Endodermal cell (in vitro differentiated cells): Measurements from ENCODE around the gene WAPL. TPM values are rescaled to one million over a fixed set of nuclear protein-coding genes. Genes with fewer than 3 reads are reported as not detected.
A peak's percentile ranks its signal among the peaks of the same experiment; 100 is the strongest.

Experiments used
- DNase-seq: peaks from one replicate; pipeline ENCODE4 v3.0.0-alpha.2; 2017
- H3K27ac ChIP-seq: 2 replicates; pipeline ENCODE4 v1.5.1; 2013; ENCODE audit warnings: mild to moderate bottlenecking, low read depth, low read length, moderate library complexity
- H3K27me3 ChIP-seq: 2 replicates; pipeline ENCODE4 v1.6.1; 2013; ENCODE audit warnings: mild to moderate bottlenecking, low read length, moderate library complexity; ENCODE audit not compliant: insufficient read depth, control insufficient read depth, poor library complexity, severe bottlenecking
- H3K36me3 ChIP-seq: 2 replicates; pipeline ENCODE4 v1.7.0; 2013; ENCODE audit warnings: mild to moderate bottlenecking, low read length, moderate library complexity; ENCODE audit not compliant: control insufficient read depth, insufficient read depth
- H3K4me1 ChIP-seq: one replicate; pipeline ENCODE4 v1.7.0; 2013; ENCODE audit warnings: low read length; ENCODE audit not compliant: control insufficient read depth, insufficient read depth
- H3K4me3 ChIP-seq: 2 replicates; pipeline ENCODE4 v1.5.1; 2013; ENCODE audit warnings: mild to moderate bottlenecking, low read length, moderate library complexity
- H3K9ac ChIP-seq: 2 replicates; pipeline ENCODE4 v1.6.1; 2013; ENCODE audit warnings: mild to moderate bottlenecking, low read length, moderate library complexity; ENCODE audit not compliant: poor library complexity, severe bottlenecking; ENCODE audit errors: extremely low read depth
- H3K9me3 ChIP-seq: 2 replicates; pipeline ENCODE4 v1.6.1; 2013; ENCODE audit warnings: mild to moderate bottlenecking, low read length, moderate library complexity; ENCODE audit not compliant: control insufficient read depth
- H3K27ac Mint-ChIP-seq: 2 replicates; pipeline ENCODE4 v1.8.0; 2020; ENCODE audit warnings: mixed read lengths
- H3K27me3 Mint-ChIP-seq: 2 replicates; pipeline ENCODE4 v1.8.0; 2021; ENCODE audit warnings: mild to moderate bottlenecking, mixed read lengths; ENCODE audit not compliant: insufficient read depth
- H3K36me3 Mint-ChIP-seq: 2 replicates; pipeline ENCODE4 v1.8.0; 2020; ENCODE audit warnings: low read depth, mixed read lengths
- H3K4me1 Mint-ChIP-seq: 2 replicates; pipeline ENCODE4 v1.8.0; 2020; ENCODE audit warnings: mixed read lengths
- H3K4me3 Mint-ChIP-seq: 2 replicates; pipeline ENCODE4 v1.8.0; 2020; ENCODE audit warnings: mild to moderate bottlenecking, moderate library complexity, mixed read lengths
- H3K9me3 Mint-ChIP-seq: 2 replicates; pipeline ENCODE4 v1.8.0; 2020; ENCODE audit warnings: mild to moderate bottlenecking, mixed read lengths
- WGBS, 2 experiments: methylation state at CpG; one replicate each; pipeline versions ENCODE4 v1.1.5 to v1.1.7; 2013; ENCODE audit warnings: missing lambda C conversion rate in 2 of 2, mixed read lengths in 1 of 2; ENCODE audit not compliant: insufficient coverage in 1 of 2, insufficient read length in 1 of 2; 5-methylcytosine and 5-hydroxymethylcytosine counted together
- long read RNA-seq, 4 experiments: library from polyadenylated mRNA in 2 of 4; library from RNA in 1 of 4; library from capped mRNA in 1 of 4; stranded (forward) in 3 of 4; unstranded in 1 of 4; transcript quantifications; one replicate each; pipeline ENCODE4 v2.0.0, GENCODE V29; 2020 to 2021; ENCODE audit warnings: inconsistent platforms in 1 of 4
- polyA plus RNA-seq, 2 experiments: library from polyadenylated mRNA; stranded (reverse); fragments of 50-300 nt; gene quantifications; one replicate each; pipeline ENCODE4 v1.2.3, GENCODE V29; 2013
- total RNA-seq, 2 donors: library from RNA; stranded (reverse); fragmentation: NEBNext Ultra II Directional in 1 of 2; extraction: Animal tissue kit (Norgen Biotek cat#: 25700) in 1 of 2; gene quantifications; 2 replicates in 1 of 2; 3 replicates in 1 of 2; pipeline ENCODE4 v1.2.1, GENCODE V29; 2021
- TF ChIP-seq, protein P1 (sequence below): fragments of 200-600 bp; sonication (generic); conservative IDR thresholded peaks from 2 replicates; pipeline ENCODE4 v1.5.0; 2021; ENCODE audit warnings: antibody characterized with exemption, mild to moderate bottlenecking

Gene WAPL, protein sequence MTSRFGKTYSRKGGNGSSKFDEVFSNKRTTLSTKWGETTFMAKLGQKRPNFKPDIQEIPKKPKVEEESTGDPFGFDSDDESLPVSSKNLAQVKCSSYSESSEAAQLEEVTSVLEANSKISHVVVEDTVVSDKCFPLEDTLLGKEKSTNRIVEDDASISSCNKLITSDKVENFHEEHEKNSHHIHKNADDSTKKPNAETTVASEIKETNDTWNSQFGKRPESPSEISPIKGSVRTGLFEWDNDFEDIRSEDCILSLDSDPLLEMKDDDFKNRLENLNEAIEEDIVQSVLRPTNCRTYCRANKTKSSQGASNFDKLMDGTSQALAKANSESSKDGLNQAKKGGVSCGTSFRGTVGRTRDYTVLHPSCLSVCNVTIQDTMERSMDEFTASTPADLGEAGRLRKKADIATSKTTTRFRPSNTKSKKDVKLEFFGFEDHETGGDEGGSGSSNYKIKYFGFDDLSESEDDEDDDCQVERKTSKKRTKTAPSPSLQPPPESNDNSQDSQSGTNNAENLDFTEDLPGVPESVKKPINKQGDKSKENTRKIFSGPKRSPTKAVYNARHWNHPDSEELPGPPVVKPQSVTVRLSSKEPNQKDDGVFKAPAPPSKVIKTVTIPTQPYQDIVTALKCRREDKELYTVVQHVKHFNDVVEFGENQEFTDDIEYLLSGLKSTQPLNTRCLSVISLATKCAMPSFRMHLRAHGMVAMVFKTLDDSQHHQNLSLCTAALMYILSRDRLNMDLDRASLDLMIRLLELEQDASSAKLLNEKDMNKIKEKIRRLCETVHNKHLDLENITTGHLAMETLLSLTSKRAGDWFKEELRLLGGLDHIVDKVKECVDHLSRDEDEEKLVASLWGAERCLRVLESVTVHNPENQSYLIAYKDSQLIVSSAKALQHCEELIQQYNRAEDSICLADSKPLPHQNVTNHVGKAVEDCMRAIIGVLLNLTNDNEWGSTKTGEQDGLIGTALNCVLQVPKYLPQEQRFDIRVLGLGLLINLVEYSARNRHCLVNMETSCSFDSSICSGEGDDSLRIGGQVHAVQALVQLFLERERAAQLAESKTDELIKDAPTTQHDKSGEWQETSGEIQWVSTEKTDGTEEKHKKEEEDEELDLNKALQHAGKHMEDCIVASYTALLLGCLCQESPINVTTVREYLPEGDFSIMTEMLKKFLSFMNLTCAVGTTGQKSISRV (N-terminal part only)
- 10 to 100 TPM; 48.0 to 54.1 TPM for total RNA-seq
- 28.1 TPM for polyA plus RNA-seq (2013, experiment 1 of 2)
- polyA plus RNA-seq (2013, experiment 2 of 2) = 30.6 TPM
- long read RNA-seq, experiment 1, partial matches to known transcripts = 7 of 27 reads
- long read RNA-seq, experiment 1, other reads (novel, unspliced or antisense) = 20 of 27 reads
- long read RNA-seq, experiment 2, full-length matches to known transcripts = 112 of 151 reads
- long read RNA-seq, experiment 2, partial matches to known transcripts = 14 of 151 reads
- long read RNA-seq, experiment 2, other reads (novel, unspliced or antisense) = 25 of 151 reads
- long read RNA-seq, experiment 3, full-length matches to known transcripts = 9 of 102 reads
- long read RNA-seq, experiment 3, partial matches to known transcripts = 79 of 102 reads
- long read RNA-seq, experiment 3, other reads (novel, unspliced or antisense) = 14 of 102 reads
- long read RNA-seq, experiment 4, partial matches to known transcripts = 2 of 2 reads
- long read RNA-seq, experiment 4, other reads (novel, unspliced or antisense) = 0 of 2 reads

DNA sequence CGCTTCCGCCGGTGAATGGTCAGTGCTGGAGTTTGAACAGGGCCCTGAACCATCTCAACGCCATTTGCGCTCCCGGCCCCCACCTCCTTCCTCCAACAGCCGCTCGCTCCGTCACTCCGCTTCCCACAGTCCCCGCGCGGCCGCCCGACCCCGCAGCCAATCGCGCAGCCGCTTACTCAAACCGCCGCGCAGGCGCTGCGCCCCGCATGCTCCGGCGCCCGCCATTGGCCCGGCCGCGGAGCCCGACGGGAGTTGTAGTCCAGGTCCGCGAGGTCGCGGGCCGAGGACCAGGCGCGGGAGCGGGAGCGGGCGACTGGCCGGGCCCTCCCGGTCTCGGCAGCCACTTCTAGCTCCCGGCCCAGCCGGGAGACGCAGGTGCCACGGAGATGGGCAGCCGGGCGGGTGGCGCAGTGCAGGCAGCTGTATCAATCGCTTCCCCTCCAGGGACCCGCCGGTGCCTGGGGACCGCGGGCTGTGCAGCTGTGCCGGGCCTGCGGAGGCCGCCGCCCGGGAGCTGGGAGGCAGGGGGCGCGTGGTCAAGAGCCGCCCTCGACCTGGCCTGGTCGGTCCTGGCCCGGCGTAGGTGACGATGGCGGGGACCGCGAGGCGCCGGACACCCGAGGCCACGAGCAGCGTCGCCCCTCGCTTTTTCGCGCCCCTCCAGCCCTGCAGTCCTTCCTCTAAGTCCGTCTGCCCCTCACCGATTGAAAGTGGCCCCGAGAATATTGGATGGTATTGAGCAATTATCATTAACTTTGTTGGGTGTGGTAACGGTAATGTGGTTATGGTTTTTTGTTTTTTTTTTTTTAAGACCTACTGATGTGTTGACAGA, at the start of gene WAPL:
Gene WAPL (minus strand): TSS at position 115 of the 832 bp plus-strand sequence. CDS start 3,723 bp downstream, outside the sequence.
- Histone ChIP-seq H3K4me1 (no peaks in the 10 kb centered on the region), H3K27ac (peak within 1 kb of the TSS; percentile 69), H3K36me3 (peaks cover 15% of the 10 kb centered on the region), H3K9ac (peak within 1 kb of the TSS; percentile 84), H3K27me3 (no peaks in the 10 kb centered on the region), H3K4me3 (peak within 1 kb of the TSS; percentile 92), H3K9me3 (no peaks in the 10 kb centered on the region)
- DNase-seq = peak; percentile 98
- Mint-ChIP-seq H3K27me3 (no peaks in the 10 kb centered on the region), H3K27ac (peak within 1 kb of the TSS; percentile 97), H3K4me1 (peaks cover 16% of the 10 kb centered on the region), H3K36me3 (peaks cover 16% of the 10 kb centered on the region), H3K9me3 (no peaks in the 10 kb centered on the region), H3K4me3 (peak within 1 kb of the TSS; percentile 95)
- 0% methylated on average over 26 to 87 of the region's 87 CpGs for WGBS, 2 experiments
- TF ChIP-seq, protein P1, sequence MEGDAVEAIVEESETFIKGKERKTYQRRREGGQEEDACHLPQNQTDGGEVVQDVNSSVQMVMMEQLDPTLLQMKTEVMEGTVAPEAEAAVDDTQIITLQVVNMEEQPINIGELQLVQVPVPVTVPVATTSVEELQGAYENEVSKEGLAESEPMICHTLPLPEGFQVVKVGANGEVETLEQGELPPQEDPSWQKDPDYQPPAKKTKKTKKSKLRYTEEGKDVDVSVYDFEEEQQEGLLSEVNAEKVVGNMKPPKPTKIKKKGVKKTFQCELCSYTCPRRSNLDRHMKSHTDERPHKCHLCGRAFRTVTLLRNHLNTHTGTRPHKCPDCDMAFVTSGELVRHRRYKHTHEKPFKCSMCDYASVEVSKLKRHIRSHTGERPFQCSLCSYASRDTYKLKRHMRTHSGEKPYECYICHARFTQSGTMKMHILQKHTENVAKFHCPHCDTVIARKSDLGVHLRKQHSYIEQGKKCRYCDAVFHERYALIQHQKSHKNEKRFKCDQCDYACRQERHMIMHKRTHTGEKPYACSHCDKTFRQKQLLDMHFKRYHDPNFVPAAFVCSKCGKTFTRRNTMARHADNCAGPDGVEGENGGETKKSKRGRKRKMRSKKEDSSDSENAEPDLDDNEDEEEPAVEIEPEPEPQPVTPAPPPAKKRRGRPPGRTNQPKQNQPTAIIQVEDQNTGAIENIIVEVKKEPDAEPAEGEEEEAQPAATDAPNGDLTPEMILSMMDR = peak; percentile 35

DNA sequence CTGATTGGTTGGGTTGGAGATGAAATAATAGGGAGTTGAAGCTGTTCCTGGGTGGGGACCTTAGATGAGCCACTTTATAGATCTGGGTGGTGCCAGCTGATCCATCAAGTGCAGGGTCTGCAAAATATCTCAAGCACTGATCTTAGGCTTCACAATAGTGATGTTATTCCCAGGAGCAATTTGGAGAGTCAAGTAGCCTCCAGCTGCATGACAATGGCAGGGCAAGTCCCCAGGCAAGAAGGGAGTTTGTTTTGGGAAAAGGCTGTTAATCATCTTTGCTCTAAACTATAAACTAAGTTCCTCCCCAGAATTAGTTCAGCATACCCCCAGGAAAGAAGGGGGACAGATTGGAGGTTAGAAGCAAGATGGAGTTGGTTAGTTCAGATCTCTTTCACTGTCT, 47.7 kb upstream of the WAPL start:
- H3K4me1 ChIP-seq = no peaks in the 10 kb centered on the region
- no peaks in the 10 kb centered on the region for H3K4me1 Mint-ChIP-seq
- DNase-seq = no peak
- no peak overlapping the region for H3K27ac ChIP-seq
- H3K27me3 ChIP-seq = no peaks in the 10 kb centered on the region
- TF ChIP-seq, protein P1 = no peak
- H3K9ac ChIP-seq = no peak overlapping the region
- no peaks in the 10 kb centered on the region for H3K9me3 ChIP-seq
- H3K4me3 Mint-ChIP-seq = no peak overlapping the region
- H3K4me3 ChIP-seq = no peak overlapping the region
- no peaks in the 10 kb centered on the region for H3K36me3 Mint-ChIP-seq
- peaks cover 18% of the 10 kb centered on the region for H3K9me3 Mint-ChIP-seq
- peaks cover 8% of the 10 kb centered on the region for H3K27me3 Mint-ChIP-seq
- no peaks in the 10 kb centered on the region for H3K36me3 ChIP-seq
- no peak overlapping the region for H3K27ac Mint-ChIP-seq
